Ovary (tissue), 9 donors: Measurements from ENCODE around the gene ABHD4. TPM values are rescaled to one million over a fixed set of nuclear protein-coding genes. Genes with fewer than 3 reads are reported as not detected.

Experiments
- DNase-seq, 5 donors: peaks; one replicate each; pipeline ENCODE4 v3.0.0-alpha.2; 2019 to 2020
- H3K27ac ChIP-seq, 2 donors: fragments of 200-600 bp; one replicate each; pipeline versions ENCODE4 v1.5.1 to v1.8.0; 2019 to 2022
- H3K27me3 ChIP-seq: fragments of 200-600 bp; one replicate; pipeline ENCODE4 v1.8.0; 2022
- H3K36me3 ChIP-seq: fragments of 200-600 bp; sonication (generic); one replicate; pipeline ENCODE4 v1.5.1; 2019
- H3K4me1 ChIP-seq: one replicate; pipeline ENCODE4 v1.8.1; 2013; ENCODE audit warnings: mild to moderate bottlenecking, moderate library complexity; ENCODE audit not compliant: insufficient read depth
- H3K4me3 ChIP-seq: fragments of 200-600 bp; sonication (generic); one replicate; pipeline ENCODE4 v1.5.1; 2017
- H3K9me3 ChIP-seq, 2 donors: fragments of 200-600 bp in 1 of 2; sonication (generic) in 1 of 2; one replicate each; pipeline versions ENCODE4 v1.5.1 to v1.8.1; 2013 to 2019; ENCODE audit warnings: mild to moderate bottlenecking in 1 of 2, moderate library complexity in 1 of 2
- EP300 ChIP-seq: sonication (generic); formaldehyde crosslinking; IDR thresholded peaks from one replicate; pipeline ENCODE4 v1.6.1; 2017; ENCODE audit warnings: antibody characterized with exemption
- POLR2A ChIP-seq: fragments of 450-650 bp; IDR thresholded peaks from one replicate; pipeline ENCODE4 v1.6.1; 2017; ENCODE audit warnings: antibody characterized with exemption, mild to moderate bottlenecking, moderate library complexity
- WGBS, 3 donors: extraction: QIAGEN DNeasy Blood & Tissue Kit in 1 of 3; methylation state at CpG; one replicate each; pipeline versions ENCODE4 v1.1.5 to v1.1.7; 2013 to 2017; 5-methylcytosine and 5-hydroxymethylcytosine counted together
- intact Hi-C, 4 donors: fragments of 100-400 bp; cut with DNase I; formaldehyde crosslinking; loops; one replicate each; pipeline versions ENCODE4 v1.11.0 to v1.15.1; 2022 to 2023
- polyA plus RNA-seq, 2 donors: library from polyadenylated mRNA; stranded (reverse); fragments of 200-250 nt in 1 of 2; fragments of 350-450 nt in 1 of 2; fragmentation: Illumina TruSeq in 1 of 2; extraction: RNeasy Lipid Tissue Mini Kit (QIAGEN cat#74804) in 1 of 2; gene quantifications; one replicate each; pipeline ENCODE4 v1.2.3, GENCODE V29; 2013 to 2014
- total RNA-seq, 7 donors: library from RNA; depleted of rRNA in 2 of 7; stranded (reverse); fragments of >200 nt in 2 of 7; fragmentation: NEBNext Ultra II Directional in 3 of 7; extraction: Animal tissue kit (Norgen Biotek cat#: 25700) in 3 of 7; gene quantifications; one replicate each; pipeline versions ENCODE4 v1.1.0 to v1.2.4, GENCODE V29; 2016 to 2023
- TF ChIP-seq, protein P1 (sequence below), 3 donors: fragments of 450-650 bp in 2 of 3; fragments of 200-600 bp in 1 of 3; IDR thresholded peaks; one replicate each; pipeline versions ENCODE4 v1.5.1 to v1.8.0; 2016 to 2022; ENCODE audit warnings: antibody characterized with exemption in 3 of 3, mild to moderate bottlenecking in 1 of 3
- donor health status: DM: no; HTN: no; CAD: no; lungs with moderate emphysema.
- donor health status: DM: no; HTN: no; CAD: no.
- donor health status: Bipolar disorder and iron deficiency.
- donor health status: DM: yes; HTN: yes; CAD: no.
- donor health status: DM: no; HTN: no; CAD: no.
- donor health status: DM: yes; HTN: yes; CAD: no.

Gene ABHD4
- total and polyA plus RNA-seq, 9 donors: 5.6 to 64.0 (median 18.8) TPM

DNA sequence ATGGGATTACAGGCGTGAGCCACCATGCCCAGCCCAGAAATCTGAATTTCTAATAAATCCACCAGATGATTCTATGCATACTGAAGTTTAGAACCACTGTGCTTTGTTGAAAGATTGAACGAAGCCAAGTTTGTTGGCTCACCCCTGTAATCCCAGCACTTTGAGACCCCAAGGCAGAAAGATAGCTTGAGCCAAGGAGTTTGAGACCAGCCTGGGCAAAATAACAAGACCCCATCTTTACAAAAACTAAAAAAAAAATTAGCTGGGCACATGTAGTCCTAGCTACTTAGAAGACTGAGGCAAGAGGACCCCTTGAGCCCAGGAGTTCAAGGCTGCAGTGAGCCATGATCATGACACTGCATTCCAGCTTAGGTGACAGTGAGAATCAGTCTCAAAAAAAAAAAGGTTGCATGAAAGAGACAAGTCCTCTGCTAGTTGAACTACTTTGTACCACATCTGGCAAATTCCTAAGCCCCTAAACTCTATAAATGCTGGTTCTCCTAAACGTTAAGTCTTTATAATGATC is 1.7 kb upstream of the ABHD4 start:
- Histone ChIP-seq H3K36me3 (no peaks in the 10 kb centered on the region), H3K27ac (no peak overlapping the region), H3K9me3 (no peaks in the 10 kb centered on the region), H3K4me3 (no peak overlapping the region), H3K4me1 (no peaks in the 10 kb centered on the region), H3K27me3 (no peaks in the 10 kb centered on the region)
- TF ChIP-seq POLR2A (no peak), EP300 (no peak)
- TF ChIP-seq, protein P1, sequence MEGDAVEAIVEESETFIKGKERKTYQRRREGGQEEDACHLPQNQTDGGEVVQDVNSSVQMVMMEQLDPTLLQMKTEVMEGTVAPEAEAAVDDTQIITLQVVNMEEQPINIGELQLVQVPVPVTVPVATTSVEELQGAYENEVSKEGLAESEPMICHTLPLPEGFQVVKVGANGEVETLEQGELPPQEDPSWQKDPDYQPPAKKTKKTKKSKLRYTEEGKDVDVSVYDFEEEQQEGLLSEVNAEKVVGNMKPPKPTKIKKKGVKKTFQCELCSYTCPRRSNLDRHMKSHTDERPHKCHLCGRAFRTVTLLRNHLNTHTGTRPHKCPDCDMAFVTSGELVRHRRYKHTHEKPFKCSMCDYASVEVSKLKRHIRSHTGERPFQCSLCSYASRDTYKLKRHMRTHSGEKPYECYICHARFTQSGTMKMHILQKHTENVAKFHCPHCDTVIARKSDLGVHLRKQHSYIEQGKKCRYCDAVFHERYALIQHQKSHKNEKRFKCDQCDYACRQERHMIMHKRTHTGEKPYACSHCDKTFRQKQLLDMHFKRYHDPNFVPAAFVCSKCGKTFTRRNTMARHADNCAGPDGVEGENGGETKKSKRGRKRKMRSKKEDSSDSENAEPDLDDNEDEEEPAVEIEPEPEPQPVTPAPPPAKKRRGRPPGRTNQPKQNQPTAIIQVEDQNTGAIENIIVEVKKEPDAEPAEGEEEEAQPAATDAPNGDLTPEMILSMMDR (IDR thresholded peaks at IDR 0.05): no peak
- WGBS, 3 donors: 70 to 81% (median 78%) methylated on average over 3 of the region's 3 CpGs
- no peak for DNase-seq
- intact Hi-C loops: loop anchor here in 1 of 4 donors (10.0 kb wide), 1 partner anchor 168 kb away; the partner anchor contains the start of gene OXA1L

DNA sequence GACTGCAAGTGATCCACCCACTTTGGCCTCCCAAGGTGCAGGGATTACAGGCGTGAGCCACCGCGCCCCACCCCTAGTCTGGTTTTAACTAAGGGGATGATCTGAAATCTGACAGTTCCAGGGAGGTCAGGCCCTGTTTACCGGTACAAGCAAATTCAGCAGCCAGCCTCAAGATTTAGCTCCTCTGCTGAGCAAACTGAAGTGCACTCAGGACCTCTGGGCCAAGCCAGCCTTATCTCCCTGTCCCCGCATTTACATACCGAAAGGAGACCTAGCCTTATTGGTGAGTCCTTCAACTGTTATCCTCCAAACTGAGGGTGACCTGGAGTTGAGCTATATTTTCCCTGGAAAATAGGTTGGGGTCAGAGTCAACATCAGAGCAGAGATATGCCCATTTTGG is 835 bp upstream of the ABHD4 start:
- intact Hi-C loops: loop anchor here in 1 of 4 donors (10.0 kb wide), 1 partner anchor 168 kb away; the partner anchor contains the start of gene OXA1L
- TF ChIP-seq POLR2A (no peak), EP300 (no peak)
- TF ChIP-seq, protein P1 (IDR thresholded peaks at IDR 0.05): no peak
- Histone ChIP-seq H3K36me3 (no peaks in the 10 kb centered on the region), H3K4me3 (no peak overlapping the region), H3K9me3 (no peaks in the 10 kb centered on the region), H3K27ac (no peak overlapping the region), H3K4me1 (no peaks in the 10 kb centered on the region), H3K27me3 (no peaks in the 10 kb centered on the region)
- WGBS, 3 donors: 88 to 94% (median 89%) methylated on average over 6 of the region's 6 CpGs
- DNase-seq: no peak

DNA sequence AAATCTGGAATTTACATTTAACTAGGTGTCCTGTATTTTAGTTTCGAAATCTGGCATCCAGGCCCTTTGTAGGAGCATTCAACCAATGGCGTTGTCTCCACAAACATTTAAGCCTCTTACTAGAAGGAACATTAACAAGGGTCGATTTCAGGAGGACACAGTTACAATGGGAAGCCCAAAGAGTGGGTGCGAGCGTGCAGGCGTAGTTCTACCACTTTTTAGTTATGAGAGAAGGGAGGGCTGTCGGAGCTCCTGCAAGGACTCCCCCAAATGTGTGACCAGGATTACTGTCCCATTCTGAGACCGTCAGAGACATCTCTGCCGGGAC is 365 bp upstream of the ABHD4 start:
- Histone ChIP-seq H3K27ac (peak overlapping the region in 1 of 2 donors; percentile 49), H3K9me3 (no peaks in the 10 kb centered on the region), H3K27me3 (no peaks in the 10 kb centered on the region), H3K36me3 (no peaks in the 10 kb centered on the region), H3K4me3 (peak overlapping the region; percentile 76), H3K4me1 (no peaks in the 10 kb centered on the region)
- DNase-seq: no peak
- 10 to 11% (median 10%) methylated on average over 9 of the region's 9 CpGs for WGBS, 3 donors
- TF ChIP-seq EP300: no peak
- TF ChIP-seq POLR2A: no peak
- TF ChIP-seq, protein P1 (IDR thresholded peaks at IDR 0.05): no peak
- intact Hi-C loops: loop anchor here in 1 of 4 donors (10.0 kb wide), 1 partner anchor 167 kb away; the partner anchor contains the start of gene OXA1L

DNA sequence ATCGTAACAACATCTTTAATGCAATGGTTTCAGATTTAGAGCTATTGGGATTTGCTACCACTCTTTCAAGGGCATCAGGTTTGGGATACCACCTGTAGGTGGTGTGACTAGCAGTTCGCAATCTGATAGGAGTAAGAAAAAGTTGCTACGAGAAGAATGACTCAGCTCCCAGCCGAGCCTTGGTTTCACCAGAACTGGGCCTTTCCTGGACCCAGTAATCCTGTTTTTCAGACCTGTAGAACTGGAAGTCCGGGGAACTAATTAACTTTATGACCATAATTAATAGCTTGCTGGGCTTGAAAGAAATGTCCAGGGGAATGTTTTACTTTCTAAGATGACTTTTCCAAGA is 770 bp downstream of the ABHD4 start:
- H3K36me3 ChIP-seq: no peaks in the 10 kb centered on the region
- no peaks in the 10 kb centered on the region for H3K4me1 ChIP-seq
- peak in 1 of 5 donors; percentile 51 for DNase-seq
- 7 to 8% (median 8%) methylated on average over 5 of the region's 5 CpGs for WGBS, 3 donors
- no peaks in the 10 kb centered on the region for H3K9me3 ChIP-seq
- peak overlapping the region; percentile 76 for H3K4me3 ChIP-seq
- H3K27me3 ChIP-seq: no peaks in the 10 kb centered on the region
- H3K27ac ChIP-seq: peak overlapping the region in 1 of 2 donors; percentile 49
- TF ChIP-seq, protein P1 (IDR thresholded peaks at IDR 0.05): peak in 1 of 3 donors; percentile 6
- TF ChIP-seq POLR2A (no peak), EP300 (no peak)
- intact Hi-C loops: loop anchor here in 1 of 4 donors (10.0 kb wide), 1 partner anchor 166 kb away; the partner anchor contains the start of gene OXA1L
